Measurements from ENCODE around the gene SOX21. TPM values are rescaled to one million over a fixed set of nuclear protein-coding genes. Genes with fewer than 3 reads are reported as not detected.

The SOX21 gene
- total RNA-seq, 1 donor from 2014 or later: 61.1 TPM

DNA sequence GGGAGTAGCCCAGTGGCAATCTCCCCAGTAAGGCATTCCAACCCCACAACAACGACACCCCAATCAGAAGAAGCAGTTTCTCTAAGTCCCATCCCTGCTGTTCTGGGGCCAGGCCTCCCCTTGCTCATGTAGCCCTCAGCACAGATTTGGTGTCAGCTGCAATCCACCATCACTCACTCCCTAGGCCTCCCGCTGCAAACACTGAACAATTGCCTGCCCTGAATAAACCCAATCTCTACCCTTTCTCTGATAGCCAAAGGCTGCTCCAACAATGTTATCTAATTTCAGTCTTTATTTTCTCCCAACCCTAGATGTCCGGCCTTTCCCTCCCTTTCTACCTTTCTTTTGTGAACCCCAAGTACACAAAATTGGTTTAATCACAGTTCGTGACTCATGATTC, 5.6 kb upstream of the SOX21 start:
- Mint-ChIP-seq H3K36me3 (ENCODE audit: insufficient read depth) (peaks cover 2% of the 10 kb centered on the region), H3K4me1 (ENCODE audit: low read depth) (peaks cover 45% of the 10 kb centered on the region), H3K27me3 (no peaks in the 10 kb centered on the region), H3K27ac (peak overlapping the region; percentile 69), H3K9me3 (ENCODE audit: low read depth) (no peaks in the 10 kb centered on the region), H3K4me3 (ENCODE audit: low read depth) (no peak overlapping the region)
- TF ChIP-seq, protein P1, sequence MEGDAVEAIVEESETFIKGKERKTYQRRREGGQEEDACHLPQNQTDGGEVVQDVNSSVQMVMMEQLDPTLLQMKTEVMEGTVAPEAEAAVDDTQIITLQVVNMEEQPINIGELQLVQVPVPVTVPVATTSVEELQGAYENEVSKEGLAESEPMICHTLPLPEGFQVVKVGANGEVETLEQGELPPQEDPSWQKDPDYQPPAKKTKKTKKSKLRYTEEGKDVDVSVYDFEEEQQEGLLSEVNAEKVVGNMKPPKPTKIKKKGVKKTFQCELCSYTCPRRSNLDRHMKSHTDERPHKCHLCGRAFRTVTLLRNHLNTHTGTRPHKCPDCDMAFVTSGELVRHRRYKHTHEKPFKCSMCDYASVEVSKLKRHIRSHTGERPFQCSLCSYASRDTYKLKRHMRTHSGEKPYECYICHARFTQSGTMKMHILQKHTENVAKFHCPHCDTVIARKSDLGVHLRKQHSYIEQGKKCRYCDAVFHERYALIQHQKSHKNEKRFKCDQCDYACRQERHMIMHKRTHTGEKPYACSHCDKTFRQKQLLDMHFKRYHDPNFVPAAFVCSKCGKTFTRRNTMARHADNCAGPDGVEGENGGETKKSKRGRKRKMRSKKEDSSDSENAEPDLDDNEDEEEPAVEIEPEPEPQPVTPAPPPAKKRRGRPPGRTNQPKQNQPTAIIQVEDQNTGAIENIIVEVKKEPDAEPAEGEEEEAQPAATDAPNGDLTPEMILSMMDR (IDR thresholded peaks at IDR 0.05; ENCODE audit: unreplicated experiment): no peak
- DNase-seq (ENCODE audit: low spot score, unreplicated experiment): no peak

- Mint-ChIP-seq H3K9me3 (ENCODE audit: low read depth) (no peaks in the 10 kb centered on the region), H3K27me3 (no peaks in the 10 kb centered on the region), H3K4me1 (ENCODE audit: low read depth) (peaks cover 40% of the 10 kb centered on the region), H3K4me3 (ENCODE audit: low read depth) (peak overlapping the region; percentile 47), H3K27ac (peak overlapping the region; percentile 53), H3K36me3 (ENCODE audit: insufficient read depth) (no peaks in the 10 kb centered on the region)
- TF ChIP-seq, protein P1 (IDR thresholded peaks at IDR 0.05; ENCODE audit: unreplicated experiment): peak; percentile 42
- no peak for DNase-seq (ENCODE audit: low spot score, unreplicated experiment)
These were observed 3.7 kb upstream of the SOX21 start for GRCh38 chr13:94716016-94716415.

GRCh38 chr13:94713561-94714182, 1.3 kb upstream of the SOX21 start:
- DNase-seq (ENCODE audit: low spot score, unreplicated experiment): no peak
- H3K27ac Mint-ChIP-seq: peak overlapping the region; percentile 95
- H3K36me3 Mint-ChIP-seq (ENCODE audit: insufficient read depth): peaks cover 4% of the 10 kb centered on the region
- peak overlapping the region; percentile 98 for H3K4me3 Mint-ChIP-seq (ENCODE audit: low read depth)
- H3K4me1 Mint-ChIP-seq (ENCODE audit: low read depth): peaks cover 51% of the 10 kb centered on the region
- H3K9me3 Mint-ChIP-seq (ENCODE audit: low read depth): no peaks in the 10 kb centered on the region
- TF ChIP-seq, protein P1 (IDR thresholded peaks at IDR 0.05; ENCODE audit: unreplicated experiment): no peak
- peaks cover 10% of the 10 kb centered on the region for H3K27me3 Mint-ChIP-seq

GRCh38 chr13:94712812-94713560, 641 bp upstream of the SOX21 start:
- peaks cover 17% of the 10 kb centered on the region for H3K27me3 Mint-ChIP-seq
- H3K27ac Mint-ChIP-seq: peak overlapping the region; percentile 97
- H3K4me1 Mint-ChIP-seq (ENCODE audit: low read depth): peaks cover 52% of the 10 kb centered on the region

More at GRCh38 chr13:94712812-94713560, 641 bp upstream of the SOX21 start:
- peak; percentile 82 for DNase-seq (ENCODE audit: low spot score, unreplicated experiment)
- Mint-ChIP-seq H3K9me3 (ENCODE audit: low read depth) (no peaks in the 10 kb centered on the region), H3K36me3 (ENCODE audit: insufficient read depth) (peaks cover 4% of the 10 kb centered on the region), H3K4me3 (ENCODE audit: low read depth) (peak overlapping the region; percentile 98)
- TF ChIP-seq, protein P1 (IDR thresholded peaks at IDR 0.05; ENCODE audit: unreplicated experiment): no peak
